GM12878 (cell line): ENCODE measurements around the gene MRPS15.

Source experiments
- CBX3 ChIP-seq: fragments of 200-600 bp; sonication (generic); IDR thresholded peaks from 2 replicates; pipeline ENCODE4 v1.6.1; 2016; ENCODE audit warnings: low read depth, borderline replicate concordance
- CTCF ChIP-seq, 3 experiments: IDR thresholded peaks in 2 of 3; conservative IDR thresholded peaks in 1 of 3; 2 replicates each; pipeline ENCODE4 v1.5.1; 2011; ENCODE audit warnings: low read depth in 3 of 3, low read length in 3 of 3, mild to moderate bottlenecking in 3 of 3, control low read depth in 2 of 3, moderate library complexity in 2 of 3, inconsistent platforms in 1 of 3, mixed read lengths in 1 of 3; ENCODE audit not compliant: control insufficient read depth in 2 of 3, insufficient read depth in 1 of 3; ENCODE audit errors: extremely low read depth in 1 of 3
- HCFC1 ChIP-seq: fragments of 150-350 bp; IDR thresholded peaks from 2 replicates; pipeline ENCODE4 v1.6.1; 2014; ENCODE audit warnings: low read length
- IKZF2 ChIP-seq, 2 experiments: fragments of 450-650 bp; IDR thresholded peaks; 2 replicates each; pipeline ENCODE4 v1.6.1; 2017; ENCODE audit warnings: mild to moderate bottlenecking in 2 of 2, moderate library complexity in 2 of 2
- MXI1 ChIP-seq: fragments of 150-350 bp; IDR thresholded peaks from 2 replicates; pipeline ENCODE4 v1.6.1; 2011; ENCODE audit warnings: low read depth, mild to moderate bottlenecking, inconsistent platforms, low read length, improper control_type of control experiment
- RBBP5 ChIP-seq: fragments of 200-600 bp; sonication (generic); conservative IDR thresholded peaks from 2 replicates; pipeline ENCODE4 v1.6.1; 2016
- TCF7 ChIP-seq: IDR thresholded peaks from 2 replicates; pipeline ENCODE4 v1.6.1; 2014; ENCODE audit warnings: antibody characterized with exemption, borderline replicate concordance
- TF ChIP-seq, protein P1 (sequence below): IDR thresholded peaks from 2 replicates; pipeline ENCODE4 v1.6.1; 2012; ENCODE audit warnings: low read depth, low read length, improper control_type of control experiment

DNA sequence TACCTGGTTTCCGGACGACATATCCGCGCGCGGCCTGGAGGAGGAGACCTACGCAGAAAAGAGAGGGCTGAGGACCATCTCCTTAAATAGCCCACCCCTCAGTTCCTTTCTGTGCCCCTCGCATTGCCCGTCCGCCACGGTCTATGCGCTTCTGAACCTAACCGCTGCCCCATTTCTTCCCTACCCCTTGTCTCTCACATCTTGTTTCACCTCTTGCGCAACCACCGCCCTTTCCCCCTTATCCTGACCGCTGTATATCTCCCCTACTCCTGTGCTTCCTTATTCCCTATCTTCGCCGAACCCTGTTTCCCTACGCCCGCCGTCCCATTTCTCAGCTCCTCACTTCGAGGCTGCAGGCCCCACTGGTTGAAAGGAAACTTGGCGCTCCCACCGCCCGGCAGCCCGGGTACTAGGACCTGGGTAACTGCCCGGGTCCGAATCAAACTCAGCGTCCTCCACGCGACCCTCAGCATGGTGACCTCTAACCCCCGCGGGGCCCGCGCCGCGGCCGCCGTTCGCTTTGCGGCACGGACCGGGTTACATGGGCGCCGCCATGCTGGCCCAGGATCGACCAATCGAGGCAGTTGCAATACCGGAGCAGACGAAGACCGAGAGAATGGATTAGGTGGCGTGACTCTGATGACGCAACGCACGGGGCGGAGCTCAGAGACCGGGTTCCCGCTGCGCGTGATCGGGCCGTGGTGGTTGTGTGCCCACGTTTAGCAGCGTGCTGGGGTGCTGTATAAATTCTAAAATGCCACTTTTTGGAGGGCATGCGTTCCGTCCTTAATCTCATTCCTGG is at the start of gene MRPS15:
- TF ChIP-seq HCFC1 (peak; percentile 95), CTCF (IDR thresholded peaks at IDR 0.05 in 2 of 3, conservative IDR thresholded peaks at IDR 0.05 in 1 of 3; ENCODE audit: control insufficient read depth in 2 of 3, extremely low read depth in 1 of 3, insufficient read depth in 1 of 3, low read depth in 3 of 3, low read length in 3 of 3) (no peak), MXI1 (peak; percentile 98), CBX3 (no peak), RBBP5 (peak; percentile 100), TCF7 (peak; percentile 29; the same call in 1 of the 2 replicates), IKZF2 (IDR thresholded peaks at IDR 0.05) (no peak)
- TF ChIP-seq, protein P1, sequence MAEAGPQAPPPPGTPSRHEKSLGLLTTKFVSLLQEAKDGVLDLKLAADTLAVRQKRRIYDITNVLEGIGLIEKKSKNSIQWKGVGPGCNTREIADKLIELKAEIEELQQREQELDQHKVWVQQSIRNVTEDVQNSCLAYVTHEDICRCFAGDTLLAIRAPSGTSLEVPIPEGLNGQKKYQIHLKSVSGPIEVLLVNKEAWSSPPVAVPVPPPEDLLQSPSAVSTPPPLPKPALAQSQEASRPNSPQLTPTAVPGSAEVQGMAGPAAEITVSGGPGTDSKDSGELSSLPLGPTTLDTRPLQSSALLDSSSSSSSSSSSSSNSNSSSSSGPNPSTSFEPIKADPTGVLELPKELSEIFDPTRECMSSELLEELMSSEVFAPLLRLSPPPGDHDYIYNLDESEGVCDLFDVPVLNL = peak; percentile 57; the same call in 1 of the 2 replicates
